ENCODE data around the gene PAK6.

Gene PAK6

DNA sequence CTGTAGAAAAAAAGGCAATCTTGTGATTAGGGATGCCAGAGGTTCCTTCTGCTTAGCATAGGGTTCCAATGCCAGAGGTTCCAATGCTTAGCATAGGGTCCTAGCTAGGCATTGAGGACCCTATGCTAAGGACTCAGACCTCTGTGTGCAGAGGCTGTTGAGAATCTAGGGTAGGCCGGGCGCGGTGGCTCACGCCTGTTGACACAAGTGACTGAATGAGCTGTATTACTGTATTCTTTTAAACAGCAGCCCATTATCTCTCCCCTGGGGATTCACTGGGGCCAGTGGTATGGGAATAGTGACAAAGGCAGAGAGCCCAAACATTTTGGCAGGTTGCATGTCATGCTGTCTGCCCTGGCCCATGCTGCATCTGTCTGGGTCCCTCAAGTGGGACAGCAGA, 16.2 kb downstream of the PAK6 start:
- DNase-seq (ENCODE audit: low read depth in 2 of 2): no peak

DNA sequence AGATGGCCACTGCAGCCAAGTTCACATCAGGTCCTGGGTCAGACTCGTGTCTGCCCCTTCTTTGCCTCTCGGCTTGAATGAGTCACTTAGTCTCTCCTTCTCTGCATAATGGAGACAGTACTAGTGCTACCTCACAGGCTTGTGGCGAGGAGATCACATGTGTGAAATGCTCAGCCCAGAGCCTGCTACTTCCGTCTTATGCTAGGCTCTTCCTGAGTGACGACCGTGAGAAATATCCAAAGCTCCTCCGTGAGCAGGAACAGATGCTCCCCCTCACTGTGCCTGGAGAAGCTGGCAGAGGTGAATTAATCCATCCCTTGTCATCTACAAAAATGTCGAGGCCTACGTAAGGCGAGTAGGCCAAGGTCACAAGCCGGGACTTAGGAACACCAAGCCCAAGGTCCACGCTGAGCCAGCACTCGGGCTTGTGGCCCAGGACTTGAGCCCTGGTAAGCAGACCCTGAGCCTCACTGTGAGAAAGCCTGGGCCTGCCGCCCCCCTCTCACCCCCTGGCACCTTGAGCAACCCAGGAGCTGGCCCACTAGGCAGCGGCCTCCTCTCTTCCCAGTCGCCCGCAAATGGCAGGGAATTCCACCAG, 17.9 kb downstream of the PAK6 start:
- no peak for DNase-seq (ENCODE audit: low read depth in 2 of 2)

- no peak for DNase-seq (ENCODE audit: low read depth in 2 of 2)
Measured at GRCh38 chr15:40257656-40258450, 19.0 kb downstream of the PAK6 start.

- DNase-seq (ENCODE audit: low read depth in 2 of 2): no peak
Measured at GRCh38 chr15:40258544-40258943, 19.7 kb downstream of the PAK6 start.

GRCh38 chr15:40259021-40259420, 20.2 kb downstream of the PAK6 start:
- no peak for DNase-seq (ENCODE audit: low read depth in 2 of 2)

DNA sequence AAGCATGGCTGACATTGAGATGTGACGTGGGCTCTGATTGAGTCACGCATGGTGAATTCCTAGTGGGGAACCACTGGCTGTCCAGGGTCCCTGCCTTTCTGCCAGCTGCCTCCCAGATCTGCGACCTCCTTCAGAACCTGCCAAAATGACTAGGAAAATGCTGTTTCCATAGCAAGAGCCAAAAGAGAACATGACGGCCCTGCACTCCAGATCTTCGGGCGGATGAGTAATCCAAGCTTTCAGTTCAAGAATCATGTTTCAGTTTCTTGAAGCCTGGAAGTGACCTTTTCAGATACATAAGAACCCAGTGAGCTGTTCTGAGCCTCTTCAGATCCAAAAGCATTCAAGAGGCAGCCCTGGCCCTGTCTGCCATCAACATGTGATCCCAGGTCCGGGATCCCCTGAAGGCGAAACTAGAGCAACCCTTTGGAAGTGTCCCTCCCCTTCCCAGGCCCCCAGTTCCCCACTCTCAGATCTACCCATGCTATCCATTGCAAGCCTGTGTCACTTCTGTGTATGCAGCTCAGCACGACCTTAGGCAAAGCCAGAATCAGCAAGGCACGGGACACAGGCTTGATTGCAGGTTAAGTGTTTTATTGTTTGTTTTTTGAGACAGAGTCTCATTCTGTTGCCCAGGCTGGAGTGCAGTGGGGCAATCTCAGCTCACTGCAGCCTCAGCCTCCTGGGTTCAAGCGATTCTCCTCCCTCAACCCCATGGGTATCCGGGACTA, 24.3 kb downstream of the PAK6 start:
- DNase-seq (ENCODE audit: low read depth in 2 of 2): no peak

DNA sequence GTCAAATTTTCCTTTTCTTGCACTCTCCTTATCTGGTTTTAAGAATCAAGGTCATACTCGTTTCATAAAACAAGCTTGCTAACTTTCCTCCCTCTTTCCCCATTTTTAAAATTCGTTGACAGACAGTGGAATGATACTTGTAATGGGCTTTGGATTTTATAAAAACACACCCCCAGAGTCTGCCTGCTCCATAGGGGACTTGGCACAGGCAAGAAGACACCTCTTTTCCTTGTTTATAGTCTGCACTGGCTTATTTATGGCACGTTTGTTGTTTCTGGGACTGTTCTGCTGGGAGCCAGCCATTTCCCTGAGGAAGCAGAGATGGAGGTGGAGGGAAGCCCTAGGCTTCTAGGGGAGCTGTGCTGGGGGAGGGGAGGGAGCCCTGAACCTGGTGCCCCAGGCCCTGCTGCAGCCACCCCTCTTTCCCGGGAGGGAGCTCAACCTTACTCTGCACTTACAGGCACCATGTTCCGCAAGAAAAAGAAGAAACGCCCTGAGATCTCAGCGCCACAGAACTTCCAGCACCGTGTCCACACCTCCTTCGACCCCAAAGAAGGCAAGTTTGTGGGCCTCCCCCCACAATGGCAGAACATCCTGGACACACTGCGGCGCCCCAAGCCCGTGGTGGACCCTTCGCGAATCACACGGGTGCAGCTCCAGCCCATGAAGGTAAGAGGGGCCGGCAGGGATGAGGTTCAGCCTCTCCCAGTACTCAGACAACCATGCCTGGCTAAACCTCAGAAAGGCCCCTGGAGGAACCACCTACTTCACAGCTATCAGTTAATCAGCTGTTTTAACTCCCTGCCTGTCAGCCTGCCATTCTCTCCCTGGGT, 25.7 kb downstream of the PAK6 start:
- no peak for DNase-seq (ENCODE audit: low read depth in 2 of 2)

DNA sequence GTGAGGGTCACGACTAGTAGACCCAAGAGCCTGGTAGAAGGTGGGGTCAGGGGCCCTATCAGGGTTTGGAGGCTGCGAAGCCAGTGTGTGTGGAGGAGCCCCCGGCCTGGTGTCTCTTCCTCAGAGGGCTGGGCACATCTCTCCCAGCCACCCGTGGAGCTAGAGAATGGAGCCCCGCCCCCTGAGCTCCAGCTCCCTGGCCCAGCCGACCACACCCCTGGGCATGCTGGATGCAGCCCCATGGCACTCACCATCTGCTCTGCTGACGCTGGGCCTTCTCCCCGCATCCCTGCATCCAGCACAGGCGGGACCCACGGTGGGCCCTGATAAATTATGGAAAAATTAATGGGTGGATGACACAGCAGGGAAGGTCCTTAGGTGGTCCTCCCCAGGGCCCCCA, 26.5 kb downstream of the PAK6 start:
- no peak for DNase-seq (ENCODE audit: low read depth in 2 of 2)

DNA sequence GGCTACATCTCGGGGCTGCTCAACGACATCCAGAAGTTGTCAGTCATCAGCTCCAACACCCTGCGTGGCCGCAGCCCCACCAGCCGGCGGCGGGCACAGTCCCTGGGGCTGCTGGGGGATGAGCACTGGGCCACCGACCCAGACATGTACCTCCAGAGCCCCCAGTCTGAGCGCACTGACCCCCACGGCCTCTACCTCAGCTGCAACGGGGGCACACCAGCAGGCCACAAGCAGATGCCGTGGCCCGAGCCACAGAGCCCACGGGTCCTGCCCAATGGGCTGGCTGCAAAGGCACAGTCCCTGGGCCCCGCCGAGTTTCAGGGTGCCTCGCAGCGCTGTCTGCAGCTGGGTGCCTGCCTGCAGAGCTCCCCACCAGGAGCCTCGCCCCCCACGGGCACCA, 27.0 kb downstream of the PAK6 start:
- no peak for DNase-seq (ENCODE audit: low read depth in 2 of 2)

DNA sequence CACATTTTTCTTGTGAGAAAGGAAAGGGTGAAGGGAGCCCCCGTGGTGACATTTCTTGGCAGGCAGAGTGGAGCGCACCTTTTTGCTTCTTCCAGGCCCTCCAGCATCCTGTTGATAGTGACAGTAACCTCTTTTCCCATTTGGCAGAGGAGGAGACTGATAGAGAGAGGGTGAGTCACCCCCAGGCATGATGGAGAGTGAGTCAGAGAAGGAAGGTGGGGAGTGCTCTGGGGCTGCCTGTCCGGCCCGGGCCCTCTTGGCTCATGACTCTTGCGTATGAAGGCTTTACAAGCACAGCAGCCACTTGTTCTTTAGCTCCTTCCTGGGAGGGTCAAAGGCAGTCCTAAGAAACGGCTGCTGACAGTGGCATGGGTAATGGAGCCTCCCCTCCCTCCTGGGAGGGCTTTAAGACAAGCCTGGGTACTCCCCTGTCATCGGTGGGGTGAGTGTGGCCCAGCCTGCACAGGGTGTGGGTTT, 28.0 kb downstream of the PAK6 start:
- DNase-seq (ENCODE audit: low read depth in 2 of 2): no peak

DNA sequence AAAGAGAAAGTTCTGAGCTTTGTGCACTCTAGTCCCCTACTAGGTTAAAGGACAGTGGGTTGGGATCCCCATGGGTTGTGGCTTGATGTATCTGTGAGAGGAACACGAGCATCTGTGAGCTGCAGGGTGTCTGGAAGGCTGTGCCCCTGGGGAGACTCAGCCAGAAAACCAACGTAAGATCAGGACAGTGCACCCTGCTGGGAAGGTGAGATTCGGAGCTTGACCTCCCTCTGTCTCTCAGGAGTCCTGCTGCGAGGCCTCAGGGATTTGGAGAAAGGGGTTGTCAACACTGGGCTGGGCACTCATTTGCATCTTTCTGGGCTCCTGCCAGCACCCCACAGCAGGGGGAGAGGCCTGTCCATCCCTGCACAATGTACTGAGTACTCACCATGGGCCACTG, 28.8 kb downstream of the PAK6 start:
- no peak for DNase-seq (ENCODE audit: low read depth in 2 of 2)

DNA sequence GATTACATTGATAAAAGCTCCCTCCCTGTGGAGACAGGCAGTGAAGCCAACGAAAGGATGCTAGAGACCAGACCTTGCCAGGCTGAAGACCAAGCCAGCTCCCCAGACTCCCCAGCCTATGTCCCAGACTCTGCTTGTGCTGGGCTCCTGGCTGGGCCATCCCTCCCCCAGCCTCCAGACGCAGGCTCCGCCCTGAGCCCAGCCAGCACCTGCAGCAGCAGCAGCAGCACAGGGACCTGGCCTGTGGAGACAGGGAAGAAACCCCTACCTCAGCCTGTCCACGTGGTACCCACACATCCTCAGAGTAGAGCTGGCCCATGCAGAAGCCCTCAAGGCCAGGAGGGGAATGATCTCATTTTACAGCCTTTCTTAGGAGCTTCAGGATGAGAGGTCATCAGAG, 30.7 kb downstream of the PAK6 start:
- DNase-seq (ENCODE audit: low read depth in 2 of 2): no peak

GRCh38 chr15:40270246-40270995, 31.6 kb downstream of the PAK6 start:
- no peak for DNase-seq (ENCODE audit: low read depth in 2 of 2)

DNA sequence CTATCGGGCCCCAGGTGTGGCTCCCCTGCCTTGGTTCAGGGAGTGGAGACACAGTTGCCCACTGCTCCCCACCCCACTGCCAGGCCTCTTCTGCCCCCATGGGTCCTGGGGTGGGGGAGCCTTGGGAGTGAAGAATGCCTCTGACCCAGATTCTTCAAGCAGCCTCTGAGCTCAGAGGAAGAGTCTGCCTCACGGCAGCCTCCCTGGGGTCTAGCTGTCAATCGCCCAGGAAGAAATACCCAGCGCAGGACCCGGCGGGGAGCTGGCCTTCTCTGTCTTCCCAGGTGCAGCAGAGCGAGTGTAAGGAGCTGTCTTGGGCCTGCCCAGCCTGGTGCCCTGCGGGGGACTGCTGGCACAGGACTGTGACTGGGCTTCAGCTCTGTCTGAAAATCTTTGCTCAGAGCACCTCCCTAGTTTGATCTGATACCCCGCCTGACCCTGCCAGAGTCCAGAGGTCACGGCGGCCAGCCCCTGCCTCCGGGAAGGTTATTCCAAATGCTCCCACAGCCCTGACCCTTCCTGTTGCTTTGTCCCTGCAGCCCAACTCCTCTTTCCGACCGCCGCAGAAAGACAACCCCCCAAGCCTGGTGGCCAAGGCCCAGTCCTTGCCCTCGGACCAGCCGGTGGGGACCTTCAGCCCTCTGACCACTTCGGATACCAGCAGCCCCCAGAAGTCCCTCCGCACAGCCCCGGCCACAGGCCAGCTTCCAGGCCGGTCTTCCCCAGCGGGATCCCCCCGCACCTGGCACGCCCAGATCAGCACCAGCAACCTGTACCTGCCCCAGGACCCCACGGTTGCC, 33.0 kb downstream of the PAK6 start:
- DNase-seq (ENCODE audit: low read depth in 2 of 2): no peak

DNA sequence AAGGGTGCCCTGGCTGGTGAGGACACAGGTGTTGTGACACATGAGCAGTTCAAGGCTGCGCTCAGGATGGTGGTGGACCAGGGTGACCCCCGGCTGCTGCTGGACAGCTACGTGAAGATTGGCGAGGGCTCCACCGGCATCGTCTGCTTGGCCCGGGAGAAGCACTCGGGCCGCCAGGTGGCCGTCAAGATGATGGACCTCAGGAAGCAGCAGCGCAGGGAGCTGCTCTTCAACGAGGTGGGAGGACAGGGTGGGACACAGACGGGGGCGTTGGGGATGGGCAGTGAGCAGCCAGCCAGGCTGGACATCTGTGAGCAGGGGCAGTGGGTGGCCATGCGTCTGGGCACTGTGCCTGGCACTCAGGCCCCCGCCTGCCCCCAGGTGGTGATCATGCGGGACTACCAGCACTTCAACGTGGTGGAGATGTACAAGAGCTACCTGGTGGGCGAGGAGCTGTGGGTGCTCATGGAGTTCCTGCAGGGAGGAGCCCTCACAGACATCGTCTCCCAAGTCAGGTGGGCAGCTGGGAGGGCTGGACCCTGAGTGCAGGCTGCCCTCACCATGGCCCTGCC, 33.7 kb downstream of the PAK6 start:
- no peak for DNase-seq (ENCODE audit: low read depth in 2 of 2)

GRCh38 chr15:40273428-40273827, 34.6 kb downstream of the PAK6 start:
- DNase-seq (ENCODE audit: low read depth in 2 of 2): no peak

- DNase-seq (ENCODE audit: low read depth in 2 of 2): peak; percentile 66 to 75
Measured at GRCh38 chr15:40274350-40275274, 35.7 kb downstream of the PAK6 start.

DNA sequence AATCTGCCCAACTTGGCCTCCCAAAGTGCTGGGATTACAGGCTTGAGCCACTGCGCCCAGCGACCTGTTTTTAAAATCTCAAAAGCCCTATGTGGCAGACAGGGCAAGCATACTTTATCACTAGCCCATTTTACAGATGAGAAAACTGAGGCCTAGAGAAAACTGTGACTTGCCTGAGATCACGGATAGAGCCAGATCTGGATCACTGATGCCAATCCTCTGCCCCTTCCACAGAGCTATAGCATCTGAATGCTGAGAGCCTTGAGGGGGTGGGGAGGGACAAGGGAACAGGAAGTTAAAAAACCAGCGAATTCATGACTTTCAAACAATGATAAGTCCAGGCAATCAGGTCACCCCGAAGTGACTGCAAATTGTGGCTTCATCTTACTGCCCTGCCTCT, 36.7 kb downstream of the PAK6 start:
- DNase-seq (ENCODE audit: low read depth in 2 of 2): no peak

- DNase-seq (ENCODE audit: low read depth in 2 of 2): no peak
Measured at GRCh38 chr15:40275954-40276353, 37.1 kb downstream of the PAK6 start.

Data from stimulated activated CD8-positive, alpha-beta memory T cell treated with anti-CD3 and anti-CD28 coated beads, Interleukin-15, amount 100 ng/mL, for 4 hours (primary cell).